ENCODE results near the gene SHMT2.

The SHMT2 gene

DNA sequence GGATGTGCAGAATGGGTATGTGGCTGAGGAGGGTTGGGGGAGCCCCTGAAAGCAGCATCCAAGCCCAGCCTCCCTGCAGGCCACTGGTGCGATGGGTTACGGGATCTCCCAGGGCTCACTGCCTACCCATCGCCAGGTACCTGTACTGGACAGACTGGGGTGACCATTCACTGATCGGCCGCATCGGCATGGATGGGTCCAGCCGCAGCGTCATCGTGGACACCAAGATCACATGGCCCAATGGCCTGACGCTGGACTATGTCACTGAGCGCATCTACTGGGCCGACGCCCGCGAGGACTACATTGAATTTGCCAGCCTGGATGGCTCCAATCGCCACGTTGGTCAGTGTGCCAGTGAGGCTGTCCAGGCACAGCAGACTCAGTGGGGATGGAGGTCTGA lies 31.2 kb upstream of the SHMT2 start:
- H3K4me3 ChIP-seq (ENCODE audit: low read depth, low read length), result no peak overlapping the region
- no peak for DNase-seq (ENCODE audit: low read depth)
- TF ChIP-seq, protein P1, sequence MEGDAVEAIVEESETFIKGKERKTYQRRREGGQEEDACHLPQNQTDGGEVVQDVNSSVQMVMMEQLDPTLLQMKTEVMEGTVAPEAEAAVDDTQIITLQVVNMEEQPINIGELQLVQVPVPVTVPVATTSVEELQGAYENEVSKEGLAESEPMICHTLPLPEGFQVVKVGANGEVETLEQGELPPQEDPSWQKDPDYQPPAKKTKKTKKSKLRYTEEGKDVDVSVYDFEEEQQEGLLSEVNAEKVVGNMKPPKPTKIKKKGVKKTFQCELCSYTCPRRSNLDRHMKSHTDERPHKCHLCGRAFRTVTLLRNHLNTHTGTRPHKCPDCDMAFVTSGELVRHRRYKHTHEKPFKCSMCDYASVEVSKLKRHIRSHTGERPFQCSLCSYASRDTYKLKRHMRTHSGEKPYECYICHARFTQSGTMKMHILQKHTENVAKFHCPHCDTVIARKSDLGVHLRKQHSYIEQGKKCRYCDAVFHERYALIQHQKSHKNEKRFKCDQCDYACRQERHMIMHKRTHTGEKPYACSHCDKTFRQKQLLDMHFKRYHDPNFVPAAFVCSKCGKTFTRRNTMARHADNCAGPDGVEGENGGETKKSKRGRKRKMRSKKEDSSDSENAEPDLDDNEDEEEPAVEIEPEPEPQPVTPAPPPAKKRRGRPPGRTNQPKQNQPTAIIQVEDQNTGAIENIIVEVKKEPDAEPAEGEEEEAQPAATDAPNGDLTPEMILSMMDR (IDR thresholded peaks at IDR 0.05; ENCODE audit: low read depth, low read length), result no peak
- TF ChIP-seq POLR2A (IDR thresholded peaks at IDR 0.05; ENCODE audit: extremely low read depth, insufficient read length) (no peak), MYC (IDR thresholded peaks at IDR 0.05; ENCODE audit: low read depth, low read length) (no peak)
- TF ChIP-seq, protein P2, sequence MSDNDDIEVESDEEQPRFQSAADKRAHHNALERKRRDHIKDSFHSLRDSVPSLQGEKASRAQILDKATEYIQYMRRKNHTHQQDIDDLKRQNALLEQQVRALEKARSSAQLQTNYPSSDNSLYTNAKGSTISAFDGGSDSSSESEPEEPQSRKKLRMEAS (IDR thresholded peaks at IDR 0.05; ENCODE audit: low read depth, low read length), result no peak

DNA sequence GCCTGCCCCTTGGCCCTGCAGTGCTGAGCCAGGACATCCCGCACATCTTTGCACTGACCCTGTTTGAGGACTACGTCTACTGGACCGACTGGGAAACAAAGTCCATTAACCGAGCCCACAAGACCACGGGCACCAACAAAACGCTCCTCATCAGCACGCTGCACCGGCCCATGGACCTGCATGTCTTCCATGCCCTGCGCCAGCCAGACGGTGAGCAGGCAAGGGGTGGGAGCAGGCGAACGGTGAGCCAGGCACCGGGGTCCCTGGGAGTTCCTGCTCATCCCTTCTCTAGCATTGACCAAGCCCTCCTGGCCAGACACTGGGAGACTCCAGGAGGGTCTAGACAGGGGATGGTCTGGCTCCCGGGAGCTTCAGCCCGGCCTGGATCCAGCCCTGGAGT lies 30.3 kb upstream of the SHMT2 start:
- TF ChIP-seq MYC (IDR thresholded peaks at IDR 0.05; ENCODE audit: low read depth, low read length), result no peak
- TF ChIP-seq, protein P2 (IDR thresholded peaks at IDR 0.05; ENCODE audit: low read depth, low read length), result no peak
- no peak for TF ChIP-seq POLR2A (IDR thresholded peaks at IDR 0.05; ENCODE audit: extremely low read depth, insufficient read length)
- TF ChIP-seq, protein P1 (IDR thresholded peaks at IDR 0.05; ENCODE audit: low read depth, low read length), result no peak
- DNase-seq (ENCODE audit: low read depth), result no peak
- H3K4me3 ChIP-seq (ENCODE audit: low read depth, low read length), result no peak overlapping the region

DNA sequence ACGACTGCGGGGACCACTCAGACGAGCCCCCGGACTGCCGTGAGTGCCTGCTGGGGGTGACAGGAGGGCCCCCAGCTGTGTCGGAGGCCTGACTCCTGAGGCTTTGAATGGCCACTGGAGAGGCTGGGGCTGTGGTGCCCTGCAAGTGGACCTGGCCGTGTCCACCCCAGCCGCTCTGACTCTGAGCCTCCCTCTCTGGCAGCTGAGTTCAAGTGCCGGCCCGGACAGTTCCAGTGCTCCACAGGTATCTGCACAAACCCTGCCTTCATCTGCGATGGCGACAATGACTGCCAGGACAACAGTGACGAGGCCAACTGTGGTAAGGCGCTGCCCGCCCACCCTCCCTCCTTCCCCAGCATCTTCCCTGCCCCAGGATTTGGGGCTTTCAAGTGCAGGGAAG lies 29.0 kb upstream of the SHMT2 start:
- TF ChIP-seq, protein P2 (IDR thresholded peaks at IDR 0.05; ENCODE audit: low read depth, low read length), result no peak
- no peak for TF ChIP-seq POLR2A (IDR thresholded peaks at IDR 0.05; ENCODE audit: extremely low read depth, insufficient read length)
- TF ChIP-seq, protein P1 (IDR thresholded peaks at IDR 0.05; ENCODE audit: low read depth, low read length), result no peak
- no peak for TF ChIP-seq MYC (IDR thresholded peaks at IDR 0.05; ENCODE audit: low read depth, low read length)
- no peak overlapping the region for H3K4me3 ChIP-seq (ENCODE audit: low read depth, low read length)
- no peak for DNase-seq (ENCODE audit: low read depth)

DNA sequence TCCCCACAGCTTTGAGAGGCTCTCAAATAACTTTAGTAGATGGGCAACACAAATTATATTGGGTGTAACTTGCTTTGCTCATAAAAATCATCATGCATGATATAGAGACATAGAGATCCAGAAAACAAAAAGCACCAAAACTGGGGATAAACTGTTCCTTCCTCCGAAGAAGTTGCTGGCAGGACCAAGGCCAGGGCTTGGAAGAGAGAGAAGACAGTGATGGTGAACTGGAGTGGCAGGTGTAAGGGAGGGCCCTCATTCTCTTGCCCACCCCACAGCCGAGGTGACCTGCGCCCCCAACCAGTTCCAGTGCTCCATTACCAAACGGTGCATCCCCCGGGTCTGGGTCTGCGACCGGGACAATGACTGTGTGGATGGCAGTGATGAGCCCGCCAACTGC lies 28.3 kb upstream of the SHMT2 start:
- no peak for DNase-seq (ENCODE audit: low read depth)
- TF ChIP-seq POLR2A (IDR thresholded peaks at IDR 0.05; ENCODE audit: extremely low read depth, insufficient read length) (no peak), MYC (IDR thresholded peaks at IDR 0.05; ENCODE audit: low read depth, low read length) (no peak)
- TF ChIP-seq, protein P2 (IDR thresholded peaks at IDR 0.05; ENCODE audit: low read depth, low read length), result no peak
- TF ChIP-seq, protein P1 (IDR thresholded peaks at IDR 0.05; ENCODE audit: low read depth, low read length), result no peak
- no peak overlapping the region for H3K4me3 ChIP-seq (ENCODE audit: low read depth, low read length)

DNA sequence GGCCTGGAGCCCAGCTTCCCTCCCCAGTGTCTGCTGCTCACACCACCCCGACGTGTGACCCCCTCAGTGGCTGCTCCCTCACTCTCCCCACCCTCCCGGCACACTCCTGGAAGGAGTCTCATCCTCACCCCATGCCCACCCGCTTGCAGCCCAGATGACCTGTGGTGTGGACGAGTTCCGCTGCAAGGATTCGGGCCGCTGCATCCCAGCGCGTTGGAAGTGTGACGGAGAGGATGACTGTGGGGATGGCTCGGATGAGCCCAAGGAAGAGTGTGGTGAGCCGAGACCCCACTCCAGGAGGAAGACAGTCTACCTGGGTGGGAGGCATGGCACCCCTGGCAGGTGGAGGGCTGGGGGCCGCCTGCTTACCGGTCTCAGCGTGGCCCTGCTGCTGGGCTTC lies 27.9 kb upstream of the SHMT2 start:
- no peak for TF ChIP-seq POLR2A (IDR thresholded peaks at IDR 0.05; ENCODE audit: extremely low read depth, insufficient read length)
- TF ChIP-seq, protein P1 (IDR thresholded peaks at IDR 0.05; ENCODE audit: low read depth, low read length), result no peak
- TF ChIP-seq MYC (IDR thresholded peaks at IDR 0.05; ENCODE audit: low read depth, low read length), result no peak
- TF ChIP-seq, protein P2 (IDR thresholded peaks at IDR 0.05; ENCODE audit: low read depth, low read length), result no peak
- DNase-seq (ENCODE audit: low read depth), result no peak
- H3K4me3 ChIP-seq (ENCODE audit: low read depth, low read length), result no peak overlapping the region

DNA sequence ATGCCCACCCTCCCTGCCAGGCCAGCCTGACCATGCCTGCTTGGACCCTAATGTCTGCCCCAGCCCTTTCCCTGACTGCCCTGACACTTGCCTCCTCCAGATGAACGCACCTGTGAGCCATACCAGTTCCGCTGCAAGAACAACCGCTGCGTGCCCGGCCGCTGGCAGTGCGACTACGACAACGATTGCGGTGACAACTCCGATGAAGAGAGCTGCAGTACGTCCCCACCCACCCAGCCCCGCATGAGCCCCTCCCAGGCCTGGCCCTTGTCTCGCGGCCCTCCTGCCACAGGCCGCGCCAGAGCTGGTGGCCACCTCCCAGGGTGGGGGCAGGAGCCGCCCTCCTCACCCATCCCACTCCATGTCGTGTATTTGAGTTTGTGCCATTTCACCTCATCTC lies 27.2 kb upstream of the SHMT2 start:
- H3K4me3 ChIP-seq (ENCODE audit: low read depth, low read length), result no peak overlapping the region
- DNase-seq (ENCODE audit: low read depth), result no peak
- no peak for TF ChIP-seq MYC (IDR thresholded peaks at IDR 0.05; ENCODE audit: low read depth, low read length)
- TF ChIP-seq, protein P1 (IDR thresholded peaks at IDR 0.05; ENCODE audit: low read depth, low read length), result no peak
- TF ChIP-seq, protein P2 (IDR thresholded peaks at IDR 0.05; ENCODE audit: low read depth, low read length), result no peak
- TF ChIP-seq POLR2A (IDR thresholded peaks at IDR 0.05; ENCODE audit: extremely low read depth, insufficient read length), result no peak

Data from NB4 (cell line).